ENCODE results near the gene GNB1L. TPM values are rescaled to one million over a fixed set of nuclear protein-coding genes. Genes with fewer than 3 reads are reported as not detected.

Gene GNB1L
- polyA plus RNA-seq, 3 donors = 3.4 to 6.0 (median 4.8) TPM

DNA sequence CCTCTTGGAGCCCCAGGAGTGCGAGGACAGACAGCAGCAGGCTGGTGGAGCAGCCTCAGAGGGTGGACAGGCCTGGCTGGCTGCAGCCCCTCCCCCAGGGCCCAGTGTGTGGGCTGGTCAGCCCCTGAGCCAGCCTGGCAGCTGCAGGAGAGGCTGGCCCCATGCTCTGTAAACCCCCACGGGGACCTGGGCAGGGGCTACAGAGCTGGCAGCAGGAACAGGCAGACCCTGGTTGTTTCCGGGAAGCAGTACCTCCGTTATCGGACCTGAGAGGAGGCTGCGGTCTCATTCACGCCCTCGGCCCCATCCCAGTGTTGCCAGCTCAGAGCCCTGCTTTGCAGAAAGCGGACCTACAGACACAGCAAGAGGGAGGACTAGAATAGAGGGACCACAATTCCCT lies 48.4 kb upstream of the GNB1L start:
- Histone ChIP-seq H3K79me2 (ENCODE audit: insufficient read depth, low read length) (no peaks in the 10 kb centered on the region), H3K27ac (ENCODE audit: low read depth in 1 of 2, low read length in 2 of 2) (no peak overlapping the region), H4K20me1 (ENCODE audit: insufficient read depth, low read length) (peaks cover 6% of the 10 kb centered on the region), H3K9ac (ENCODE audit: insufficient read depth, low read length, poor library complexity, severe bottlenecking) (no peak overlapping the region), H3K36me3 (replicated peaks in 1 of 2; ENCODE audit: control insufficient read depth in 1 of 2, insufficient read depth in 2 of 2, low read length in 2 of 2) (peaks cover 63 to 94% of the 10 kb centered on the region in 2 donors), H3K4me2 (replicated peaks; ENCODE audit: extremely low read depth, low read length, poor library complexity, severe bottlenecking) (no peak overlapping the region), H3K9me3 (replicated peaks in 1 of 2; ENCODE audit: control insufficient read depth in 1 of 2, insufficient read depth in 1 of 2, low read length in 2 of 2) (no peaks in the 10 kb centered on the region), H3K4me1 (ENCODE audit: control insufficient read depth in 1 of 2, insufficient read depth in 2 of 2, low read length in 2 of 2) (no peaks in the 10 kb centered on the region), H2AFZ (ENCODE audit: insufficient read depth, low read depth, low read length, poor library complexity, severe bottlenecking) (no peak overlapping the region), H3K4me3 (replicated peaks in 1 of 3; ENCODE audit: low read depth in 2 of 3, low read length in 3 of 3) (no peak overlapping the region), H3K27me3 (ENCODE audit: control insufficient read depth in 2 of 2, insufficient read depth in 2 of 2, low read length in 2 of 2) (no peaks in the 10 kb centered on the region)
- no peaks in the 10 kb centered on the region for H3K4me1 Mint-ChIP-seq
- DNase-seq = no peak
- WGBS (ENCODE audit: insufficient coverage) = 96% methylated on average over 9 of the region's 9 CpGs
- H3K9me3 Mint-ChIP-seq = no peaks in the 10 kb centered on the region
- H3K27me3 Mint-ChIP-seq (ENCODE audit: low read depth in 3 of 3) = peaks cover 0 to 4% (median 2%) of the 10 kb centered on the region in 3 donors
- no peak overlapping the region for H3K4me3 Mint-ChIP-seq
- intact Hi-C loops (cut with micrococcal nuclease) = no loop called here
- peaks cover 57 to 84% of the 10 kb centered on the region in 2 donors for H3K36me3 Mint-ChIP-seq
- no peak overlapping the region for H3K27ac Mint-ChIP-seq
- TF ChIP-seq, protein P1, sequence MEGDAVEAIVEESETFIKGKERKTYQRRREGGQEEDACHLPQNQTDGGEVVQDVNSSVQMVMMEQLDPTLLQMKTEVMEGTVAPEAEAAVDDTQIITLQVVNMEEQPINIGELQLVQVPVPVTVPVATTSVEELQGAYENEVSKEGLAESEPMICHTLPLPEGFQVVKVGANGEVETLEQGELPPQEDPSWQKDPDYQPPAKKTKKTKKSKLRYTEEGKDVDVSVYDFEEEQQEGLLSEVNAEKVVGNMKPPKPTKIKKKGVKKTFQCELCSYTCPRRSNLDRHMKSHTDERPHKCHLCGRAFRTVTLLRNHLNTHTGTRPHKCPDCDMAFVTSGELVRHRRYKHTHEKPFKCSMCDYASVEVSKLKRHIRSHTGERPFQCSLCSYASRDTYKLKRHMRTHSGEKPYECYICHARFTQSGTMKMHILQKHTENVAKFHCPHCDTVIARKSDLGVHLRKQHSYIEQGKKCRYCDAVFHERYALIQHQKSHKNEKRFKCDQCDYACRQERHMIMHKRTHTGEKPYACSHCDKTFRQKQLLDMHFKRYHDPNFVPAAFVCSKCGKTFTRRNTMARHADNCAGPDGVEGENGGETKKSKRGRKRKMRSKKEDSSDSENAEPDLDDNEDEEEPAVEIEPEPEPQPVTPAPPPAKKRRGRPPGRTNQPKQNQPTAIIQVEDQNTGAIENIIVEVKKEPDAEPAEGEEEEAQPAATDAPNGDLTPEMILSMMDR (IDR thresholded peaks at IDR 0.05) = no peak

DNA sequence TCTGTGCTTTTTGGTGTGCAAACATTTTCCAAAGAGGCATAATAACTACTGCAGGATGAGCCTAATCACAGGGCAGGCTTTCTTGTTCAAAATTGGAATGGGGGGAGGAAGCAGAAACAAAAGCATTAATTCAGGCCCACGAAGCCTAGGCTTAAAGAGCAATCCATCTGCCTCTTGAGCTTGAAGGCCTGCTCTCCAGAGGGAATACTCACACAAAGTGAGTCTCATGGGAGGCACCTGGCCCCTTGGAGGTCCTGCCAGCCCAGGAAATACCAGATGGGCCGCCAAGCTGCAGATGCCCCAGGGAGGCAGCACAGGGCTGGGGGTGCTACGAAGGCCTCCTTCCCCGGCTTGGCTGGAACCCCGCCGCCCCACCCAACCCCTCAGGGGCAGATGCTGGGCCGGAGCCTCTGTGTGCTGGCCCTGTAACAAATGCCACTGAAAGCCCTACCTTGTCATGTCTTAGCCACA lies 47.6 kb upstream of the GNB1L start:
- Histone ChIP-seq H3K9me3 (replicated peaks in 1 of 2; ENCODE audit: control insufficient read depth in 1 of 2, insufficient read depth in 1 of 2, low read length in 2 of 2) (no peaks in the 10 kb centered on the region), H3K27me3 (ENCODE audit: control insufficient read depth in 2 of 2, insufficient read depth in 2 of 2, low read length in 2 of 2) (no peaks in the 10 kb centered on the region), H2AFZ (ENCODE audit: insufficient read depth, low read depth, low read length, poor library complexity, severe bottlenecking) (no peak overlapping the region), H3K4me3 (replicated peaks in 1 of 3; ENCODE audit: low read depth in 2 of 3, low read length in 3 of 3) (no peak overlapping the region), H3K27ac (ENCODE audit: low read depth in 1 of 2, low read length in 2 of 2) (no peak overlapping the region), H3K9ac (ENCODE audit: insufficient read depth, low read length, poor library complexity, severe bottlenecking) (no peak overlapping the region), H4K20me1 (ENCODE audit: insufficient read depth, low read length) (peaks cover 6% of the 10 kb centered on the region), H3K79me2 (ENCODE audit: insufficient read depth, low read length) (no peaks in the 10 kb centered on the region), H3K4me2 (replicated peaks; ENCODE audit: extremely low read depth, low read length, poor library complexity, severe bottlenecking) (no peak overlapping the region), H3K4me1 (ENCODE audit: control insufficient read depth in 1 of 2, insufficient read depth in 2 of 2, low read length in 2 of 2) (no peaks in the 10 kb centered on the region), H3K36me3 (replicated peaks in 1 of 2; ENCODE audit: control insufficient read depth in 1 of 2, insufficient read depth in 2 of 2, low read length in 2 of 2) (peaks cover 68 to 96% of the 10 kb centered on the region in 2 donors)
- TF ChIP-seq, protein P1 (IDR thresholded peaks at IDR 0.05) = no peak
- WGBS (ENCODE audit: insufficient coverage) = 95% methylated on average over 7 of the region's 7 CpGs
- Mint-ChIP-seq H3K9me3 (no peaks in the 10 kb centered on the region), H3K36me3 (peaks cover 60 to 87% of the 10 kb centered on the region in 2 donors), H3K4me1 (no peaks in the 10 kb centered on the region), H3K4me3 (no peak overlapping the region), H3K27me3 (ENCODE audit: low read depth in 3 of 3) (peaks cover 0 to 4% (median 2%) of the 10 kb centered on the region in 3 donors), H3K27ac (peak overlapping the region in 1 of 7 donors; percentile 36)
- intact Hi-C loops (cut with micrococcal nuclease) = no loop called here
- no peak for DNase-seq
